VCaP (cell line): Measurements from ENCODE around the gene DHRSX.
"Not testable (repeated sequence)": the region's sequence is repeated elsewhere in the genome, so short reads cannot be mapped to it uniquely, and the experiment has no call there.

Experiments used
- H3K27ac ChIP-seq: fragments of 450-650 bp; 2 replicates; pipeline ENCODE4 v1.5.1; 2017
- CTCF ChIP-seq: fragments of 450-650 bp; conservative IDR thresholded peaks from 2 replicates; pipeline ENCODE4 v1.5.1; 2017; ENCODE audit warnings: mild to moderate bottlenecking, moderate library complexity

The DHRSX gene

GRCh38 chrX:2542826-2543521 lies 42.2 kb upstream of the DHRSX start:
- TF ChIP-seq CTCF = no peak
- no peak overlapping the region for H3K27ac ChIP-seq

GRCh38 chrX:2541603-2542002 lies 40.8 kb upstream of the DHRSX start:
- no peak overlapping the region for H3K27ac ChIP-seq
- no peak for TF ChIP-seq CTCF

- TF ChIP-seq CTCF = no peak
- no peak overlapping the region for H3K27ac ChIP-seq
Observed at GRCh38 chrX:2540426-2540947, 39.7 kb upstream of the DHRSX start.

GRCh38 chrX:2539586-2539985 lies 38.8 kb upstream of the DHRSX start:
- TF ChIP-seq CTCF = no peak
- H3K27ac ChIP-seq = no peak overlapping the region

GRCh38 chrX:2538031-2538757 lies 37.4 kb upstream of the DHRSX start:
- TF ChIP-seq CTCF = no peak
- H3K27ac ChIP-seq = no peak overlapping the region

GRCh38 chrX:2536974-2537373 lies 36.2 kb upstream of the DHRSX start:
- no peak overlapping the region for H3K27ac ChIP-seq
- no peak for TF ChIP-seq CTCF

GRCh38 chrX:2536141-2536540 lies 35.4 kb upstream of the DHRSX start:
- H3K27ac ChIP-seq = no peak overlapping the region
- no peak for TF ChIP-seq CTCF

- not testable (repeated sequence) for H3K27ac ChIP-seq
Observed at GRCh38 chrX:2534261-2535021, 33.7 kb upstream of the DHRSX start.
